Fibroblast of the aortic adventitia (primary cell): ENCODE results near the gene ATP13A4. TPM values are rescaled to one million over a fixed set of nuclear protein-coding genes. Genes with fewer than 3 reads are reported as not detected.

Experiments
- DNase-seq: peaks from one replicate; pipeline ENCODE4 v3.0.0-alpha.2; 2010; ENCODE audit warnings: low read depth
- H3K4me3 ChIP-seq: 2 replicates; pipeline ENCODE4 v1.5.1; 2011; ENCODE audit warnings: low read depth, mild to moderate bottlenecking, control low read depth, low read length, moderate library complexity
- CTCF ChIP-seq: IDR thresholded peaks from 2 replicates; pipeline ENCODE4 v1.5.1; 2011; ENCODE audit warnings: mild to moderate bottlenecking, low read length, control low read depth, inconsistent platforms; ENCODE audit not compliant: insufficient read depth
- total RNA-seq: library from RNA; depleted of rRNA; stranded (reverse); fragments of >200 nt; gene quantifications from 2 replicates; pipeline ENCODE4 v1.2.3, GENCODE V29; 2012; ENCODE audit warnings: low replicate concordance

Gene ATP13A4
- total RNA-seq = 0.09 TPM in 1 of 2 replicates, not detected in the other

GRCh38 chr3:193554811-193555210, at the start of gene ATP13A4:
Gene ATP13A4, minus strand, starts transcription at chr3:193554895. Its CDS starts 96 bp downstream, at chr3:193554799.
- no peak for DNase-seq
- TF ChIP-seq CTCF = no peak
- H3K4me3 ChIP-seq = no peak within 1 kb of the TSS

- DNase-seq = no peak
- H3K4me3 ChIP-seq = no peak overlapping the region
- TF ChIP-seq CTCF = no peak
These were observed 44.7 kb upstream of the ATP13A4 start for GRCh38 chr3:193599393-193599792.

- DNase-seq = no peak
These were observed 43.5 kb upstream of the ATP13A4 start for GRCh38 chr3:193598202-193598601.

GRCh38 chr3:193595939-193596487, 41.3 kb upstream of the ATP13A4 start:
- no peak overlapping the region for H3K4me3 ChIP-seq
- DNase-seq = no peak
- no peak for TF ChIP-seq CTCF

More at GRCh38 chr3:193598202-193598601, 43.5 kb upstream of the ATP13A4 start:
- no peak for TF ChIP-seq CTCF
- H3K4me3 ChIP-seq = no peak overlapping the region

- no peak for TF ChIP-seq CTCF
- DNase-seq = peak; percentile 17
- H3K4me3 ChIP-seq = peak overlapping the region; percentile 18
These were observed 40.4 kb upstream of the ATP13A4 start for GRCh38 chr3:193594946-193595689.

GRCh38 chr3:193593668-193594030, 39.0 kb upstream of the ATP13A4 start:
- peak; percentile 43 for DNase-seq
- no peak for TF ChIP-seq CTCF
- H3K4me3 ChIP-seq = peak overlapping the region; percentile 94
